K562 (cell line): ENCODE measurements around the gene PPM1H.

ENCODE experiments used
- BCOR ChIP-seq: fragments of 450-650 bp; IDR thresholded peaks from 2 replicates; pipeline ENCODE4 v1.6.1; 2016
- ELF1 ChIP-seq: fragments of 200-800 bp; sonication (Bioruptor generic); IDR thresholded peaks from 2 replicates; pipeline ENCODE4 v1.6.1; 2016; ENCODE audit warnings: missing genetic modification characterization, missing compliant biosample characterization
- TAF1 ChIP-seq: IDR thresholded peaks from 2 replicates; pipeline ENCODE4 v1.6.1; 2011; ENCODE audit warnings: mild to moderate bottlenecking, low read length, moderate library complexity; ENCODE audit not compliant: insufficient read depth, control insufficient read depth, severe bottlenecking; ENCODE audit errors: extremely low read depth
- UBTF ChIP-seq, 2 experiments: IDR thresholded peaks; 2 replicates each; pipeline ENCODE4 v1.6.1; 2012; ENCODE audit warnings: improper control_type of control experiment in 2 of 2, low read depth in 2 of 2, low read length in 2 of 2, borderline replicate concordance in 1 of 2
- TF ChIP-seq, protein P1 (sequence below), 3 experiments: IDR thresholded peaks in 2 of 3; conservative IDR thresholded peaks in 1 of 3; 2 replicates each; pipeline ENCODE4 v1.5.1; 2011 to 2012; ENCODE audit warnings: low read length in 3 of 3, mild to moderate bottlenecking in 3 of 3, control low read depth in 2 of 3, improper control_type of control experiment in 1 of 3, inconsistent platforms in 1 of 3, low read depth in 1 of 3, mixed read lengths in 1 of 3, moderate library complexity in 1 of 3; ENCODE audit not compliant: insufficient read depth in 2 of 3
- TF ChIP-seq, protein P2 (sequence below): fragments of 450-650 bp; IDR thresholded peaks from 2 replicates; pipeline ENCODE4 v1.6.1; 2018; ENCODE audit not compliant: partially characterized antibody
- TF ChIP-seq, protein P3 (sequence below), 2 experiments: fragments of 450-650 bp in 1 of 2; sonication (generic) in 1 of 2; formaldehyde crosslinking; conservative IDR thresholded peaks; 2 replicates each; pipeline versions ENCODE4 v1.4.0 to v1.8.1; 2020 to 2022; ENCODE audit warnings: mild to moderate bottlenecking in 1 of 2, missing genetic modification reagents in 1 of 2

DNA sequence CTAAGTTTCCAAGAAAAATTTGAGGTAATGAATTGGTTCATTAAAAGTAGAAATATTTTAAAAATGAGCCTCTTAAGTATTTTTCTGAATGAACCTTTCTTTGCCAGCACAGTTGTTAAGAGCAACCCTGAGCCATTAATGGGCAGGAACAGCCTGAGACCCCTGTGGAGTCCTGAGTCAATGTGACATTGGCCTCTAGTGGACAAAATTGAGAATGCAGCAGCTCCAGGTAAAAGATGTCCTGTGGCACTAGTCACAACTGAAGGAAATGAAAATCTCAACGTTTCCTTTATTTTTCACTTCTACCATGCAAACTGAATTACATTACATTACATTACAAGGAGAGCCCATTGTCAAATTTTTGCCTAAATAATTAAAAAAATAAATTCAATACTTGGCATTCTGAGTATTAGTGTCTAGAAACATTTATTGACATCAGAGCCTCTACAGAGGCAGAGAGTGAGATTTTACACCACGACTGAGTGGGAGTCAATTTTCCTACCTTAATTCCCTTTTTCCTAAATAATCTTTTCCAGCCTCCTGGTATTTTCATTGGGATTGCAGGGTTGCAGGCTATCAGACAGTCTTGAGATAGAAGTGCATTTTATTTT lies 135.7 kb downstream of the PPM1H start:
- TF ChIP-seq, protein P1, sequence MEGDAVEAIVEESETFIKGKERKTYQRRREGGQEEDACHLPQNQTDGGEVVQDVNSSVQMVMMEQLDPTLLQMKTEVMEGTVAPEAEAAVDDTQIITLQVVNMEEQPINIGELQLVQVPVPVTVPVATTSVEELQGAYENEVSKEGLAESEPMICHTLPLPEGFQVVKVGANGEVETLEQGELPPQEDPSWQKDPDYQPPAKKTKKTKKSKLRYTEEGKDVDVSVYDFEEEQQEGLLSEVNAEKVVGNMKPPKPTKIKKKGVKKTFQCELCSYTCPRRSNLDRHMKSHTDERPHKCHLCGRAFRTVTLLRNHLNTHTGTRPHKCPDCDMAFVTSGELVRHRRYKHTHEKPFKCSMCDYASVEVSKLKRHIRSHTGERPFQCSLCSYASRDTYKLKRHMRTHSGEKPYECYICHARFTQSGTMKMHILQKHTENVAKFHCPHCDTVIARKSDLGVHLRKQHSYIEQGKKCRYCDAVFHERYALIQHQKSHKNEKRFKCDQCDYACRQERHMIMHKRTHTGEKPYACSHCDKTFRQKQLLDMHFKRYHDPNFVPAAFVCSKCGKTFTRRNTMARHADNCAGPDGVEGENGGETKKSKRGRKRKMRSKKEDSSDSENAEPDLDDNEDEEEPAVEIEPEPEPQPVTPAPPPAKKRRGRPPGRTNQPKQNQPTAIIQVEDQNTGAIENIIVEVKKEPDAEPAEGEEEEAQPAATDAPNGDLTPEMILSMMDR (IDR thresholded peaks at IDR 0.05 in 2 of 3, conservative IDR thresholded peaks at IDR 0.05 in 1 of 3; ENCODE audit: insufficient read depth in 2 of 3, low read depth in 1 of 3, low read length in 3 of 3): peak; percentile 79 to 86 (median 84)
- TF ChIP-seq UBTF (IDR thresholded peaks at IDR 0.05; ENCODE audit: borderline replicate concordance in 1 of 2, low read depth in 2 of 2, low read length in 2 of 2): no peak
- TF ChIP-seq, protein P2, sequence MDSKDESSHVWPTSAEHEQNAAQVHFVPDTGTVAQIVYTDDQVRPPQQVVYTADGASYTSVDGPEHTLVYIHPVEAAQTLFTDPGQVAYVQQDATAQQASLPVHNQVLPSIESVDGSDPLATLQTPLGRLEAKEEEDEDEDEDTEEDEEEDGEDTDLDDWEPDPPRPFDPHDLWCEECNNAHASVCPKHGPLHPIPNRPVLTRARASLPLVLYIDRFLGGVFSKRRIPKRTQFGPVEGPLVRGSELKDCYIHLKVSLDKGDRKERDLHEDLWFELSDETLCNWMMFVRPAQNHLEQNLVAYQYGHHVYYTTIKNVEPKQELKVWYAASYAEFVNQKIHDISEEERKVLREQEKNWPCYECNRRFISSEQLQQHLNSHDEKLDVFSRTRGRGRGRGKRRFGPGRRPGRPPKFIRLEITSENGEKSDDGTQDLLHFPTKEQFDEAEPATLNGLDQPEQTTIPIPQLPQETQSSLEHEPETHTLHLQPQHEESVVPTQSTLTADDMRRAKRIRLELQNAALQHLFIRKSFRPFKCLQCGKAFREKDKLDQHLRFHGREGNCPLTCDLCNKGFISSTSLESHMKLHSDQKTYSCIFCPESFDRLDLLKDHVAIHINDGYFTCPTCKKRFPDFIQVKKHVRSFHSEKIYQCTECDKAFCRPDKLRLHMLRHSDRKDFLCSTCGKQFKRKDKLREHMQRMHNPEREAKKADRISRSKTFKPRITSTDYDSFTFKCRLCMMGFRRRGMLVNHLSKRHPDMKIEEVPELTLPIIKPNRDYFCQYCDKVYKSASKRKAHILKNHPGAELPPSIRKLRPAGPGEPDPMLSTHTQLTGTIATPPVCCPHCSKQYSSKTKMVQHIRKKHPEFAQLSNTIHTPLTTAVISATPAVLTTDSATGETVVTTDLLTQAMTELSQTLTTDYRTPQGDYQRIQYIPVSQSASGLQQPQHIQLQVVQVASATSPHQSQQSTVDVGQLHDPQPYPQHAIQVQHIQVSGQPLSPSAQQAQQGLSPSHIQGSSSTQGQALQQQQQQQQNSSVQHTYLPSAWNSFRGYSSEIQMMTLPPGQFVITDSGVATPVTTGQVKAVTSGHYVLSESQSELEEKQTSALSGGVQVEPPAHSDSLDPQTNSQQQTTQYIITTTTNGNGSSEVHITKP: no peak
- TF ChIP-seq, protein P3, sequence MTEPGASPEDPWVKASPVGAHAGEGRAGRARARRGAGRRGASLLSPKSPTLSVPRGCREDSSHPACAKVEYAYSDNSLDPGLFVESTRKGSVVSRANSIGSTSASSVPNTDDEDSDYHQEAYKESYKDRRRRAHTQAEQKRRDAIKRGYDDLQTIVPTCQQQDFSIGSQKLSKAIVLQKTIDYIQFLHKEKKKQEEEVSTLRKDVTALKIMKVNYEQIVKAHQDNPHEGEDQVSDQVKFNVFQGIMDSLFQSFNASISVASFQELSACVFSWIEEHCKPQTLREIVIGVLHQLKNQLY (CRISPR knock-in tag; conservative IDR thresholded peaks at IDR 0.05): no peak
- TF ChIP-seq TAF1: no peak
- TF ChIP-seq ELF1 (tag): no peak
- no peak for TF ChIP-seq BCOR
